ENCODE measurements around the gene AK3. TPM values are rescaled to one million over a fixed set of nuclear protein-coding genes. Genes with fewer than 3 reads are reported as not detected.
A peak's percentile ranks its signal among the peaks of the same experiment; 100 is the strongest.

Gene AK3
- total RNA-seq, 5 donors from 2014 or later (not counting 1 experiment from before 2014, with no cell fraction given), result 20.0 to 25.7 (median 23.1) TPM

- Mint-ChIP-seq H3K27me3 (no peaks in the 10 kb centered on the region), H3K4me1 (peaks cover 0 to 4% (median 3%) of the 10 kb centered on the region in 3 donors), H3K4me3 (no peak overlapping the region), H3K27ac (no peak overlapping the region), H3K9me3 (no peaks in the 10 kb centered on the region), H3K36me3 (peaks cover 5% of the 10 kb centered on the region)
- ATAC-seq (replicated peaks in 1 of 4), result no peak
- Histone ChIP-seq H3K27me3 (replicated peaks in 1 of 2; ENCODE audit: control insufficient read depth in 2 of 2, extremely low read depth in 1 of 2, insufficient read depth in 2 of 2, low read length in 1 of 2) (no peaks in the 10 kb centered on the region), H3K4me1 (ENCODE audit: control insufficient read depth in 1 of 2, extremely low read depth in 1 of 2, insufficient read depth in 2 of 2, low read length in 2 of 2) (peaks cover 4 to 18% of the 10 kb centered on the region in 2 experiments), H3K27ac (ENCODE audit: low read length) (peak overlapping the region; percentile 97), H3K9me3 (no peaks in the 10 kb centered on the region), H3K4me3 (ENCODE audit: control insufficient read depth in 1 of 2, extremely low read depth in 1 of 2, low read length in 1 of 2) (no peak overlapping the region), H3K36me3 (ENCODE audit: control insufficient read depth in 2 of 2, extremely low read depth in 1 of 2, insufficient read depth in 1 of 2, low read length in 1 of 2) (no peaks in the 10 kb centered on the region)
- 91% methylated on average over 2 of the region's 3 CpGs for WGBS (ENCODE audit: insufficient coverage)
- DNase-seq, result no peak
- ChIA-PET CTCF (interaction anchor here (0.6 to 1.2 kb wide), 4 partner anchors 24 to 78 kb away, joined by 3 to 5 read pairs (median 4); no protein-coding TSS in a partner anchor), POLR2A (interaction anchor here (0.9 to 1.0 kb wide), 2 partner anchors 14 to 63 kb away, joined by 3 to 4 read pairs; no protein-coding TSS in a partner anchor)
Observed at GRCh38 chr9:4677392-4677791, 63.6 kb downstream of the AK3 start.

GRCh38 chr9:4674783-4675182 lies 66.2 kb downstream of the AK3 start:
- Mint-ChIP-seq H3K27ac (no peak overlapping the region), H3K4me1 (peaks cover 4 to 10% (median 6%) of the 10 kb centered on the region in 3 donors), H3K27me3 (no peaks in the 10 kb centered on the region), H3K9me3 (no peaks in the 10 kb centered on the region), H3K4me3 (no peak overlapping the region), H3K36me3 (peaks cover 5% of the 10 kb centered on the region)
- no peak for ATAC-seq (replicated peaks in 1 of 4)
- no peak overlapping the region for H3K27ac ChIP-seq (ENCODE audit: low read length)
- POLR2A ChIA-PET, result no interaction called here
- DNase-seq, result no peak
- no peak overlapping the region for H3K4me3 ChIP-seq (ENCODE audit: control insufficient read depth in 1 of 2, extremely low read depth in 1 of 2, low read length in 1 of 2)
- H3K4me1 ChIP-seq (ENCODE audit: control insufficient read depth in 1 of 2, extremely low read depth in 1 of 2, insufficient read depth in 2 of 2, low read length in 2 of 2), result peaks cover 0 to 5% of the 10 kb centered on the region in 2 experiments
- H3K9me3 ChIP-seq, result no peaks in the 10 kb centered on the region
- CTCF ChIA-PET, result interaction anchor here in 1 of 2 donors (1.2 kb wide), 1 partner anchor 70 kb away, joined by 3 read pairs; no protein-coding TSS in a partner anchor
- no peaks in the 10 kb centered on the region for H3K27me3 ChIP-seq (replicated peaks in 1 of 2; ENCODE audit: control insufficient read depth in 2 of 2, extremely low read depth in 1 of 2, insufficient read depth in 2 of 2, low read length in 1 of 2)
- no peaks in the 10 kb centered on the region for H3K36me3 ChIP-seq (ENCODE audit: control insufficient read depth in 2 of 2, extremely low read depth in 1 of 2, insufficient read depth in 1 of 2, low read length in 1 of 2)

- no peak for ATAC-seq (replicated peaks in 1 of 4)
- H3K36me3 Mint-ChIP-seq, result peaks cover 5% of the 10 kb centered on the region
- WGBS (ENCODE audit: insufficient coverage), result 100% methylated on average over 1 of the region's 1 CpG
Observed at GRCh38 chr9:4671737-4672136, 69.3 kb downstream of the AK3 start.

GRCh38 chr9:4670591-4670990 lies 70.4 kb downstream of the AK3 start:
- ATAC-seq (replicated peaks in 1 of 4), result no peak
- peak overlapping the region; percentile 74 to 82 for H3K27ac Mint-ChIP-seq

More at GRCh38 chr9:4671737-4672136, 69.3 kb downstream of the AK3 start:
- Mint-ChIP-seq H3K4me1 (peaks cover 24 to 29% (median 26%) of the 10 kb centered on the region in 3 donors), H3K27me3 (no peaks in the 10 kb centered on the region), H3K4me3 (no peak overlapping the region), H3K9me3 (no peaks in the 10 kb centered on the region), H3K27ac (no peak overlapping the region)
- H3K27me3 ChIP-seq (replicated peaks in 1 of 2; ENCODE audit: control insufficient read depth in 2 of 2, extremely low read depth in 1 of 2, insufficient read depth in 2 of 2, low read length in 1 of 2), result no peaks in the 10 kb centered on the region
- peaks cover 12 to 13% of the 10 kb centered on the region in 2 experiments for H3K4me1 ChIP-seq (ENCODE audit: control insufficient read depth in 1 of 2, extremely low read depth in 1 of 2, insufficient read depth in 2 of 2, low read length in 2 of 2)
- CTCF ChIA-PET, result no interaction called here
- no peak overlapping the region for H3K4me3 ChIP-seq (ENCODE audit: control insufficient read depth in 1 of 2, extremely low read depth in 1 of 2, low read length in 1 of 2)
- POLR2A ChIA-PET, result interaction anchor here in 1 of 2 donors (0.8 kb wide), 1 partner anchor 17 kb away, joined by 3 read pairs; no protein-coding TSS in a partner anchor
- no peaks in the 10 kb centered on the region for H3K9me3 ChIP-seq
- H3K36me3 ChIP-seq (ENCODE audit: control insufficient read depth in 2 of 2, extremely low read depth in 1 of 2, insufficient read depth in 1 of 2, low read length in 1 of 2), result no peaks in the 10 kb centered on the region
- no peak overlapping the region for H3K27ac ChIP-seq (ENCODE audit: low read length)
- DNase-seq, result no peak

GRCh38 chr9:4669890-4670289 lies 71.1 kb downstream of the AK3 start:
- Mint-ChIP-seq H3K27ac (no peak overlapping the region), H3K9me3 (no peaks in the 10 kb centered on the region), H3K27me3 (no peaks in the 10 kb centered on the region), H3K4me3 (no peak overlapping the region), H3K4me1 (peaks cover 43 to 45% (median 43%) of the 10 kb centered on the region in 3 donors), H3K36me3 (no peaks in the 10 kb centered on the region)
- CTCF ChIA-PET, result interaction anchor here in 1 of 2 donors (0.7 kb wide), 1 partner anchor 756 kb away, joined by 3 read pairs; no protein-coding TSS in a partner anchor
- H3K4me1 ChIP-seq (ENCODE audit: control insufficient read depth in 1 of 2, extremely low read depth in 1 of 2, insufficient read depth in 2 of 2, low read length in 2 of 2), result peaks cover 22 to 25% of the 10 kb centered on the region in 2 experiments
- POLR2A ChIA-PET, result no interaction called here
- no peaks in the 10 kb centered on the region for H3K27me3 ChIP-seq (replicated peaks in 1 of 2; ENCODE audit: control insufficient read depth in 2 of 2, extremely low read depth in 1 of 2, insufficient read depth in 2 of 2, low read length in 1 of 2)
- no peak overlapping the region for H3K27ac ChIP-seq (ENCODE audit: low read length)
- no peaks in the 10 kb centered on the region for H3K36me3 ChIP-seq (ENCODE audit: control insufficient read depth in 2 of 2, extremely low read depth in 1 of 2, insufficient read depth in 1 of 2, low read length in 1 of 2)
- ATAC-seq (replicated peaks in 1 of 4), result no peak
- H3K9me3 ChIP-seq, result no peaks in the 10 kb centered on the region
- no peak for DNase-seq
- no peak overlapping the region for H3K4me3 ChIP-seq (ENCODE audit: control insufficient read depth in 1 of 2, extremely low read depth in 1 of 2, low read length in 1 of 2)

More at GRCh38 chr9:4670591-4670990, 70.4 kb downstream of the AK3 start:
- POLR2A ChIA-PET, result no interaction called here
- H3K36me3 ChIP-seq (ENCODE audit: control insufficient read depth in 2 of 2, extremely low read depth in 1 of 2, insufficient read depth in 1 of 2, low read length in 1 of 2), result no peaks in the 10 kb centered on the region
- peaks cover 22% of the 10 kb centered on the region in 2 experiments for H3K4me1 ChIP-seq (ENCODE audit: control insufficient read depth in 1 of 2, extremely low read depth in 1 of 2, insufficient read depth in 2 of 2, low read length in 2 of 2)
- DNase-seq, result no peak
- no peaks in the 10 kb centered on the region for H3K9me3 ChIP-seq
- H3K4me1 Mint-ChIP-seq, result peaks cover 36 to 38% (median 37%) of the 10 kb centered on the region in 3 donors
- H3K27me3 ChIP-seq (replicated peaks in 1 of 2; ENCODE audit: control insufficient read depth in 2 of 2, extremely low read depth in 1 of 2, insufficient read depth in 2 of 2, low read length in 1 of 2), result no peaks in the 10 kb centered on the region
- H3K27me3 Mint-ChIP-seq, result no peaks in the 10 kb centered on the region
- no peak overlapping the region for H3K4me3 ChIP-seq (ENCODE audit: control insufficient read depth in 1 of 2, extremely low read depth in 1 of 2, low read length in 1 of 2)
- no peak overlapping the region for H3K27ac ChIP-seq (ENCODE audit: low read length)
- CTCF ChIA-PET, result interaction anchor here in 1 of 2 donors (0.7 kb wide), 1 partner anchor 755 kb away, joined by 3 read pairs; no protein-coding TSS in a partner anchor
- H3K36me3 Mint-ChIP-seq, result peaks cover 3% of the 10 kb centered on the region
- WGBS (ENCODE audit: insufficient coverage), result no CpG with 5 or more reads among the region's 3 CpGs
- no peak overlapping the region for H3K4me3 Mint-ChIP-seq
- no peaks in the 10 kb centered on the region for H3K9me3 Mint-ChIP-seq

- POLR2A ChIA-PET, result no interaction called here
- no peak overlapping the region for H3K4me3 Mint-ChIP-seq
Observed at GRCh38 chr9:4668604-4669003, 72.4 kb downstream of the AK3 start.

More at GRCh38 chr9:4668604-4669003, 72.4 kb downstream of the AK3 start:
- no peaks in the 10 kb centered on the region for H3K36me3 ChIP-seq (ENCODE audit: control insufficient read depth in 2 of 2, extremely low read depth in 1 of 2, insufficient read depth in 1 of 2, low read length in 1 of 2)
- H3K4me1 Mint-ChIP-seq, result peaks cover 55 to 57% (median 56%) of the 10 kb centered on the region in 3 donors
- no peaks in the 10 kb centered on the region for H3K9me3 ChIP-seq
- no peak overlapping the region for H3K4me3 ChIP-seq (ENCODE audit: control insufficient read depth in 1 of 2, extremely low read depth in 1 of 2, low read length in 1 of 2)
- H3K27me3 ChIP-seq (replicated peaks in 1 of 2; ENCODE audit: control insufficient read depth in 2 of 2, extremely low read depth in 1 of 2, insufficient read depth in 2 of 2, low read length in 1 of 2), result no peaks in the 10 kb centered on the region
- no peaks in the 10 kb centered on the region for H3K36me3 Mint-ChIP-seq
- H3K27me3 Mint-ChIP-seq, result no peaks in the 10 kb centered on the region
- ATAC-seq (replicated peaks in 1 of 4) (no peak), DNase-seq (no peak)
- peak overlapping the region; percentile 57 to 65 for H3K27ac Mint-ChIP-seq
- H3K4me1 ChIP-seq (ENCODE audit: control insufficient read depth in 1 of 2, extremely low read depth in 1 of 2, insufficient read depth in 2 of 2, low read length in 2 of 2), result peaks cover 30 to 38% of the 10 kb centered on the region in 2 experiments
- no peak overlapping the region for H3K27ac ChIP-seq (ENCODE audit: low read length)
- CTCF ChIA-PET, result no interaction called here
- WGBS (ENCODE audit: insufficient coverage), result 100% methylated on average over 1 of the region's 2 CpGs
- H3K9me3 Mint-ChIP-seq, result no peaks in the 10 kb centered on the region

Data from T-cell (primary cell).